Kasumi-1 (cell line): ENCODE measurements around the gene ZIC4.

Experiments used
- DNase-seq, 2 experiments: peaks; one replicate each; lab custom pipeline; 2025; lab: John Stamatoyannopoulos, UW

ZIC4 gene

GRCh38 chr3:147354623-147355022 lies 51.7 kb downstream of the ZIC4 start:
- no peak for DNase-seq

- no peak for DNase-seq
Observed at GRCh38 chr3:147351301-147351700, 55.0 kb downstream of the ZIC4 start.

GRCh38 chr3:147348976-147349375 lies 57.4 kb downstream of the ZIC4 start:
- DNase-seq, result no peak

GRCh38 chr3:147343926-147344325 lies 62.4 kb downstream of the ZIC4 start:
- no peak for DNase-seq

GRCh38 chr3:147341727-147342126 lies 64.6 kb downstream of the ZIC4 start:
- no peak for DNase-seq

- no peak for DNase-seq
Observed at GRCh38 chr3:147336543-147337278, 69.6 kb downstream of the ZIC4 start.
